T follicular helper cell (primary cell): ENCODE results near the gene CLRN2.

Source experiments
- DNase-seq: peaks from one replicate; pipeline ENCODE4 v3.0.0-alpha.2; 2020; ENCODE audit warnings: low read depth
- total RNA-seq, 2 experiments: gene quantifications; one replicate each; lab custom pipeline; 2026; lab: John Stamatoyannopoulos, UW

CLRN2 gene, protein sequence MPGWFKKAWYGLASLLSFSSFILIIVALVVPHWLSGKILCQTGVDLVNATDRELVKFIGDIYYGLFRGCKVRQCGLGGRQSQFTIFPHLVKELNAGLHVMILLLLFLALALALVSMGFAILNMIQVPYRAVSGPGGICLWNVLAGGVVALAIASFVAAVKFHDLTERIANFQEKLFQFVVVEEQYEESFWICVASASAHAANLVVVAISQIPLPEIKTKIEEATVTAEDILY
- 0 reads per million in 2 experiments for total RNA-seq

DNA sequence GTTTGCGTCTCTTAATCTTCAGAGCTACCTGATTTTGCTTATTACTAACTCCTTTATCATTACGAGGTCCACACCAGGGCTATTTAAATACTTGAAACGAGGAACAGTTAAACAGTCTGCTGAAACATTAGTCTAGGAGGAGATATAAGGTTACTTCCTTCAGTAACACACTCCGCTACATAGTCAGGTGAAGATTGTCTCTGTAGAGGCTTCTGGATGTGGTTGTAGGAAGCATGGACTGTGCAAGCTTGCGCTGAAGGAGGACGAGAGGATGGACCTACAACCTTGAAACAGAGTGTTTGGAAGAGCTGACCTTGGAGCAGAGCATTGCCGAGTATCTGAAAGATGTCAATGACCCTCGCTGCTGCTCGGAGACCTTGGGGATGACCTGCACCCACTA is at the start of gene CLRN2:
CLRN2 (plus strand) TSS at position 301 of the 400 bp plus-strand sequence. CDS start 102 bp downstream, outside the sequence.
- DNase-seq, result no peak

DNA sequence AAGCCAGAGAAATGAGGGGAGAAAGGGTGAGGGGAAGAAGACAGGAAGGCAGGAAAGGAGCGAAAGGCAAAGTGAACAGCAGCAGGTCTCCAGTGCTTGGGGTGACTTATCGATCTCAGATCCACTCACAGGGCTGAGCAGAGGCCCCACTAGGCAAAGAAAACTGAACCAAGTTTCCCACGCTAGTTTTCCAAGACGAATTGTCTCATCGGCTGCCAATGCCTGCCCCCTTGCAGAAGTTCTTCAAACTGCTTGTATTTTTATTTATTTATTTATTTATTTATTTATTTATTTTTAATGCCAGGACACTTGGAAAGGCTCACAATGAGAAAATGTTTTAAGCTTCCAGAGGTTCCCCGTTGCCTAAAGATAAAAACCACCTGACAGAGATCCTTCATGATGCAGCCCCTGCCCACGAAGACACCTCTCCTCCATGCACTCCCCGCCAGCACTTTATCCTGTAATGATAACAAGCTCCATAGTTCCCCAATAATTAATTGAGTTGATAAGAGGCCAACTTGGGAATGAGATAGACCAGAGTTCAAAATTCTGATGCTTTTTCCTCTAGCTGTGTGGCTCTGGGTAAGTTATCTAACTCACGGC is 46.2 kb upstream of the CLRN2 start:
- DNase-seq, result no peak

DNA sequence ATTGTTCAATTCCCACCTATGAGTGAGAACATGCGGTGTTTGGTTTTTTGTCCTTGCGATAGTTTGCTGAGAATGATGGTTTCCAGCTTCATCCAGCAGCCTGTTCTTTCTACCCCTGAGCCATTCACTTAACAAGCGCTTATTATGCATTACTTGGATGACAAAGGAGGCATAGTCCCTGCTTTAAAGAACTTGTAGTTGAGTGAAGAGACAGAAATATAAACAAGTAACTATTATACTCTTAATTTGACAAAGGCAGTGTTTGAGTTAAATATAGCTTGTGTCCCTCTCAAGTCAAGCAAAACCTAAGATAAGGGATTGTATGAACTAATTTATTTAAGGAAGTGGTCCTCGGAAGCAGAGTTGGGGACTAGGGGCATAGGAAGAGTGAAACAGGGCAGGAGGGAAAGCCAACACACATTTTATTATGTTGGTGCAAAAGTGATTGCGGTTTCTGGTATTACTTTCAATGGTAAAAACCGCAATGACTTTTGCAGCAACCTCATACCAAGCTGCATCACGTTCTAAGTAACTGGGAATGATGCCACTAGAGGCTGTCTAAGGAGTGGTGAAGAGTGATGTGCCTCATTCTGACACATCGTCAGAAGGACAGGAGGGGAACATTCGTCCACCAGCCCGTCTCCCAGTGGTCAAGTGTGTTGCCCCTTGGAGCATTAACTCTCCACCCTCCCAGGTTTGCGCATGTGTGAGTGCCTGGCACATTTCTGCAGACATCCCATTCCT is 44.9 kb upstream of the CLRN2 start:
- no peak for DNase-seq

DNA sequence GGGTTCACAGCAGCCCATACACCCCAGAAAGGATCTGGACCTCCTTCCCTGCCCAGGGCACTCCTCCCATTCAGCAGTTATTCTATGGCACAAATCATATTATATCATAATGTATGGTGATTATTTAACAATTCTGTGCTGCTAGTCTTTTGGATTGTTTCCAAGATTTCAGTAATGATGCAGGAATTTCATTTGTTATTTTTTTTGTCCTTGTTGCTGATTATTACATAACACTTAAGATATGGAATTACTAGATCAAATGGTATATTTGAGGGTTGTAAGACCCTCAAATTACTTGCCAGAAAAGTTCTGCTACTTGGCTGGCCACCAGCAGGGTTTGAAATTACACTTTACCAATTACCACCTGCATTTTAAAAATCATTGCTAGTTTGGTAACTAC is 39.5 kb upstream of the CLRN2 start:
- no peak for DNase-seq

DNA sequence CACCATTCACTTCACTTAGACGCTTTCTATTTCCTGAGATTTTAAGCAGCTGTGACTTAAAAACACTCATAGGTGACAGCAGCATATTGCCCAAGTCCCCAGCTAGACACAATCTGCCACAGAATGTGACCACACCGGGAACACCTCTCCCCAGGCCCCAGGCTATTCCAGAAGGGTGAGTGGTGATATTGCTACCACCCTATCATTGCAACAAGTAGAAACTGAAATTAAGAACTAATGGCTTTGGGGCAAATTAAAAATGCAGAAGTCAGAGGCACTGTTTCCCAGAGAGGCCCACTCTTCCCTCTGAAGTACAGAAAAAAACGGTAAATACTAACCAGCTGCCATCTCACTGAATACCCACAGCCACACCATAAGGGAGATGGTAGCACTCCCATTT is 38.1 kb upstream of the CLRN2 start:
- no peak for DNase-seq

DNA sequence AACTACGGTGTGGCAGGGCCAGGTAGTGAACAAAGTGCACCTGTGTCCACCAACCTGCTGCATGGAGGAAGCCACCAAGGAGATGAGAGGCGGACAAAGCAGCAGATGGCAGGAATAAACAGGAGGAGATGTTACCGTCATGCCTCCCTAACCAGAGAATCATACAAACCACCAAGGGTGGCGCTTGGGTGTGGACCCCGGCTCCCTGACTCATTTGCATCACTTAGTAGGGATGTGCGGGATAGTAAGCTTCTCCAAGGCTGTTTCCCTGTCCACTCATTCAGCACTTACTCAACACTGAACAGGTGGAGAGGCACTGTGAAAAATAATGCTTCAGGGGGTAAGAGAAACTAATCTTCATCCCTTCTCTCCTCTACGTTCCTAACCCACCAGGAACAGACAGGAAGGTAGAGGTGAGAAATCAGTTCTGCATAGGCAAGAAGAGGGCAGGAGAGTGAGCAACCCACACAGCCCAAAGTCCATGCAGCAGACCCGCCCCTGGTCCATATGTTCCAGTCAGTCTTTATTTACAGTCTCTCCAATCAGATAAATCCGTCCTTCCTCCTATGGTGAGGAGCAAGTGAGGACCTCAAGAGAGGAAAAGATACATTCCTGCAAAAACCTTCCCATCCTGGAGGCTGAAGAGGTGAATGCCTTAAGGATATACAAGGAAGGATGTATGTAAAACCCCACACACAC is 37.0 kb upstream of the CLRN2 start:
- no peak for DNase-seq

DNA sequence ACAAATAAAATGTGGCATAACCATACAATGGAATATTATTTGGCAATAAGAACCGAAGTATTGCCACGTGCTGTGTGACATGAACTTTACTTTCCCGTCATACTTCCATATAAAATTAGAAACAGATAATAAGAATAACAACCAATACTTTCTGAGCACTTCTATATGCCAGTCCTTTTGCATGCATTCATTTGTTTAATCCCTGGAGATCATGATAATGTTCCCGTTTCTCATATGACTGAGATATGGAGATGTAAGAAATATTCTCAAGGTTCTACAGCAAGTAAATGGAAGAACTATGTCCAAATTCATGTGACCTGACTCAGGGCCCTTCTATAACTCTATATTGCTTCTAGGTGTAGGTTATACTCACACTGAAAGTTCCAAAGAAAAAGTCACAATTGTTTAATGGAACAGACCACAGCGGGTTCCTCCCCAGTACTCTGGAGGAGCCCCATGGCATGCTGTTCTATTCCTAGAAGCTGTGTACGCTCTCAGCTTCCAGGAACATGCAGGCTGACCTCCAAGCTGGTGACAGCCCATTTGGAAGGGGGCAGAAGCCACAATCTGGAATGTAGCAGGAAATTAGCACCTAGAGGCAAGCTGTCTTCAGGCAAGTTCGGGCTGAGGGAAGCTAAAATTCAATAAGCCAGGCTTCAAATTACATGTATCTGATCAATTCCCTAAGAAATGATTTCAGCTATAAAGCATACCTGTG is 34.6 kb upstream of the CLRN2 start:
- DNase-seq, result no peak

DNA sequence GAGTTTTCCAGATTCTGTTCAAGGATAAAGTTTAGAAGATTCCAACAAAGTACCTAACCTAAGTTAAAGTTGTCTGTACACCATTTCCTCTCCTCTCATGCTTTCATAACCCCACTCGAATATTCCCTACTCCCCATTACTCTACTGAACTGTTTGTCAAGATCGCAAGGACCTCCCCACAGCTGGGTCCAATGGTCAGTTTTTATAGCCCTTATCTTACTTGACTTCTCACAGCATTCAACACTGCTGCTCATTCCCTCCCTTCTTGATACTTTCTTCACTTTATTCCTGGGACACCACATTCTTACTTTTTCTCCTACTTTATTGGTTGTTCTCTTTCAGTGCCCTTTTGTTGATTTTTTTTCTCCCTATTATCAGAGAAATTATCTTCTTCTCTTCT is 34.0 kb upstream of the CLRN2 start:
- DNase-seq, result no peak

DNA sequence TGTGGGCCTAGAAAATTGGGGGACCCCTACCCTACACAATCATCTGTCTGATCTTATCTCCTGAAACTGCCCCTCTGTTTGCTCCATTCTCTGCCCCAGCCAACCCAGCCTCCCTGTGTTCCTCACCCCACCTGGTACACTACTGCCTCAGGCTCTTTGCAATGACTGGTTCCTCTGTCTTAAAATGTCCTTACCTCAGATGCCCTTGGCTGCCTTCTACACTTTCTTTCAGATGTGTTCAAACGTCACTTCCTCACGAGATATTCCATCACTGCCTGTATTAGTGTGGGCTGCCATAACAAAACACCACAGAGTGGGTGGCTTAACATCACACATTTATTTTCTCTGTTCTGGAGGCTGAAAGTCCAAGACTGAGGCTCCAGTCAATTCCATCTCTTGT is 32.2 kb upstream of the CLRN2 start:
- no peak for DNase-seq

DNA sequence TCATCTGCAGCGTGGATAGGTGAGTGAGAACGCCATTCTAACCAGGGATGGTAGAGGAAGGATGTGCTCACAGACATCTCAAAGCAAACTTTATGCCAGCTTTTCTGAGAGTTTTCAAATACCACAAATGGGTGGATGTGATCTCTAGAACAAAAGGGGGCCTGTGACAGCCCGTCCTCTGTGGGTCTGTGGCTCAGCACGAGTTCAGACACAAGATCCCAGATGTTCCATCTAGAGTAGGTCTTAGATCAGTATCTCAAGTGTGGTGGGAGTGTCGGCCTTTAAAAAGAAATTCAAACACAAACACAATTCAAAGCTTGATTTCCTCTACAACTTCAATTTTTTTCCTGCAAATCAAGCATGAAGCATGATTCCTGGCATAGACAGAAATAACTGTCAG is 25.8 kb upstream of the CLRN2 start:
- no peak for DNase-seq

DNA sequence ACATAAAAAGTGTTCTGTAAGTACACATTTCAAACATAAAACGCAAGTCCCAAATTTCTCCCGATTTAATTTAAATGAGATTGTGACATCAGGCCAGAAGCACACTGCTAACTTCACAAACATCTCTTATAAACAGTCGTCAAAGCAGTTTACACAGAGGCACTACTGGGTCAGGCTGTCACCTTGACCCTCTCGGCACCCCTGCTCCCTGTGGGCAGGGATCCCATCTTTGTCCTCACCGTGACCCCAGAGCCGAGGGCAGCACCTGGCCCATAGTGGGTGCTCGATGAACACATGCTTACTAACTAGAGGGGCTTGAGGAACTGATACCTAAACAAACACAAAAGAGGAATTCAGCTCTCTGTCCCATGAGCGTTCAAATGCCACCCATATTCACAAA is 25.2 kb upstream of the CLRN2 start:
- DNase-seq, result no peak

DNA sequence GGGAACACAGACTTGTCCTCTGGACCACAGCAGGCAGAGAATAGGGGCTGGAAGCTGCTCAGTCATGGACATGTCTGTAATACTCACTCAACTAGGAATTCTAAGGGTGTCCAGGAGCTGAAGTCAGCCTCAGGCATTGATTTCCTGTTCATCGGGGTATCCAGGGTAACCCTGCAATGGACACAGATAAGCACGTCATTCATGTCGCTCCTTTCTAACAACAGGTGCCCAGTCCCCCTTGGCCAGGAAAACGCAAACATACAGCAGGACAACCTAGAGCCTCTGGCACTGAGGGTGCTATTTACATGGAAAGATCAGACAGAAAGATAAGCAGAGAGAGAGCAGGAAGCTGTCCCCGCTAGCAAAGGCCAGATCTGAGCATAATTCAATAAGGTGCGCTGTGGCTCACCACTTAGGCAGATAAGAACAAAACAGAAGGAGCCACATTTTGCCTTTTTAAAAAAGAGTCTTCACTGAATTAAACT is 24.3 kb upstream of the CLRN2 start:
- no peak for DNase-seq

DNA sequence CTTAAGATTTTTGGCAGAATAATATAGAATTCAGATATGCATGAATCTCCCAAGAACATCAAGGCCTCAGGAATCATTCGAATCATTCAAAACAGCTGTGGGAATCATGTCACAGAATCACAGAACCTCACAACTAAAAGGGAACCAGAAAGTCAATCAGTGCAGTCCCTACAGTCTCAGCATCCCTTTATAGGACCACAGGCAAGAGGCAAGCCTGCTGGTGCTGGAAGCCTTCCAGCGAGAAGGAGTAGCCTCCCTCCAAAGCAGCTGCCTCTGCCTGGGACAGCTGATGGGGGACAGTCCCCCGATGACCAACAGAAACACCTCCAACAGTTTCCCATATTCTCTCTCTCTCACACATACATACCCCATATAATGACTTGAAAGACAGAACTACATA is 23.8 kb upstream of the CLRN2 start:
- no peak for DNase-seq

DNA sequence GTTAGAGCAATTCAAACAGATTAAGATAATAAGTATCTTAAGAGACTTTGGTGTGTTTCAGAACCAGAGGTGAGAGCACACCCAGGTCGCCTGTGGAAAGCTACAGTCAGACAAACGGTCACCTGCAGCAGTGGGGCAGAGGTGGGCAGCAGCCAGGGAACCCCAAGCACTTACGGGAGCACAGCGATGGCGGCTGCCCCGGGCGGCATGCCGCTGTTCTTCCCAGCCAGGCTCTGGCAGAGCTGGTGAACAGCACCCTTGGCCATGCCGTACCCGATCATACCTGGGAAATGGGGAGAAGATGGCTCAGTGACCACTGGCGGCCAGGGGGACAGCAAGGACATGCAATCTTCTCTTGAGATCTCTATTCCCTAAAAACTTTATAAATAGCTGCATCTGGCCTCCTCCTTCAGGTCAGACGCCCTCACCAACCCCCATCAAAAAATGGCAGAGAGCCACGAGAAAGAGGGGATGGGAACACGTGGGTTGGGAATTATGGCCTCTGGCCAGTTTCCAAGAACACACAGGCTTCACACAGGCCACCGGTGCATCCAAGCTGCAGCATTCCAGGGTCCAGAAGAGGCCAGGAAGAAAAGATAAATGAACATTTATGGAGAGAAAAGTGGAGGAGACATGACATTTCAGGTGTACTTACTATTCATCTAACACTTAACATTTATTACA is 22.8 kb upstream of the CLRN2 start:
- no peak for DNase-seq

DNA sequence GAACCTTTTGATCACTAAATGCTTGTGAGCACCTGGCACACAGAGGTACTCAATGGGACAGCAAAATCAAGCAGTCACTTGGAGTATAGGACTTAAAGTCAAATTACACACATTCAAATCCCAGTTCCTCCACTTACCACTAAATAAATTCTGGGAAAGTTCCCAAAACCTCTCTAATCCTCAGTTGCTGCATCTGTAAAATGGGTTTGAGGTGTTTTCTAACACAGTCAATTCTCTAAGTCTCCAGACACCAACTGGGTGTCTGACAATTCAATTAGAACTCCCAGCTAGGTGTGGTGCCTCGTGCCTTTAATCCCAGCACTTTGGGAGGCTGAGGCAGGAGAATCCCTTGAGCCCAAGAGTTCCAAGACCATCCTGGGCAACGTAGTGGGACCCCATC is 22.1 kb upstream of the CLRN2 start:
- no peak for DNase-seq

DNA sequence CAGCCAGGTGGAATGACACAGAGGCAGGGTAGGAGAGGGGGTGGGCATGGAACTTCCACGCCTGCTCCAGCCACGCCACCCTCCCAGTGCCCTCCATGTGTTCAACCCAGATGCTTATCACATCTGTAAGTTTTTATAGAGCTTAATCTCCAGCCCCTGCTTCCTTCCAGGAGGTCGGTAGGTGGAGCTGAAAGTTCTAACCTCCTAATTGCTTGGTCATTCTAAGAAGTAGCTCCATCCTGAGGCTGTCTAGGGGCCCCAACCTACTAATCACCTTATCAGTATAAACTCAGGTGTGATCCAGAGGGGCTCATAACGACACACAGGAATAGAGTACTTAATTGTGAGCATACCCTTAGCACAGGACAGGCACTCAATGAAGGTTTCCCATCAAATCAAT is 21.3 kb upstream of the CLRN2 start:
- no peak for DNase-seq

DNA sequence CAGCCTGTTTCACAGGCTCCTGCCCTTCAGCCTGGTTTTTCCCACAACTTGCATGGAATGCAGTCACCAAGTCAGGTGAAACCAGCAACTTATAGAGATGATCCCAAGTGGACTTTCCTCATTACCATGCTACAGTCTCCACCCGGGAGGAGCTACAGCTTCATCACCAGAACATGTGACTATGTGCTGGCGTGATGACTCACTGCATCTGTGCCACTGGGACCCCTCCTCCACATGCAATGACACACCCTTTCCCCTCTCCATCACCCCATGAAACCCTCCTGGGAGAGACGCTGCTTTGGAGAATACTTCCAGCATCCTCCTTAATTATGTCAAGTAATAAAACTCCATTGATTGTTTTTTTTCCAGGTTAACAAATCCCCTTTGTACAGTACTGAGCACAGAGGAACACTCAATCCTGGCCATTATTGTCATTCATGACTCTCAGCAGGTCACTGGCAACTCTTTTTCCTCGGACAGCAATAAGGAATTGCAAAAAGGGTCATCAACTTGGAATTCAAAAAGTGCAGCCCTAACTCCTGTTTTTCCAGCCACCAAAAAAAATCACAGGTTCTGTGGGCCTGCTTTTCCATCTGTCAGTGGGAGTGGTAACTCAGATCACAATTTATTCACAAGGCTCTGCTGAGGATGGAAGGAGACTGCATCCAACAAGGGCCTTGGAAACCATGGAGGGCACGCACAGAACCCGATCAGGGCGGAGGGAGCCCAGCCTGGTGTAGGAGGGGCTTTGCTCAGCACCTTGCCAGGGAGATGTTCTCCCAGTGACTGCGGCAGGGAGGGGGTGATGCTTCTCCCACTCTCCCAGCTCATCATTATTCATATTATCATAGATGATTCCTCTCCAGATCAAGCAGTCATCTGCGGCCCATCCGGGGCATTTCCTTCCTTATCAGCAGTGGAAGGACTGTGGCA is 20.4 kb upstream of the CLRN2 start:
- no peak for DNase-seq

DNA sequence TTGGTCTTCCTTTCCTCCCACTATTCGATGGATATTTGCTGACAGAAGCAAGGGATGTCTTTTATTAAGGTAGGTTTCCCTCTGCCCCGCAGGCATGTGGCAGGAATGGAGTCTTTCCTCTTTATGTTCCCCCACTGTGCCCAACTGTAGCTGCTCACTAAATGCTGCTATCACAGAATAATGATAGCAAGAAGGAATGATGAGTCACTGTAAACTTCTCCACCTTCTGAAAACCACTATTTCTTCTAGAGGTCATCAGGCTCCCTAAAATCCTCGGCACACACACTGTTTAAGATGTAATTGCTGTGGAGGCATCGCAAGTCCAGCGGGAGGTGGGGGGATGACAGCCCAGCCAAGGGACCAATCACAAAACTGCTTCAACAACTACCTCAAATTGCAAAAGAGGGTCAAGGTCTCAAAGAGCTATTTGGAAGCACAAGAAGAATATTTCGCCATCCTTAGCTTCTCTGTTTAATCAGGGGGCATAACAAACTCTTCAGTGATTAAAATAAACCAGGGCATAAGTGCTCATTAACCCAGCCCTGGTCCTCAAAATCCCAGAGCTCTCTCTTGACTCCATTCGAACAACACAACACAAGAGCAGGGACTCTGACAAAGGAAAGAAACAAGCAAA is 17.0 kb upstream of the CLRN2 start:
- DNase-seq, result no peak

DNA sequence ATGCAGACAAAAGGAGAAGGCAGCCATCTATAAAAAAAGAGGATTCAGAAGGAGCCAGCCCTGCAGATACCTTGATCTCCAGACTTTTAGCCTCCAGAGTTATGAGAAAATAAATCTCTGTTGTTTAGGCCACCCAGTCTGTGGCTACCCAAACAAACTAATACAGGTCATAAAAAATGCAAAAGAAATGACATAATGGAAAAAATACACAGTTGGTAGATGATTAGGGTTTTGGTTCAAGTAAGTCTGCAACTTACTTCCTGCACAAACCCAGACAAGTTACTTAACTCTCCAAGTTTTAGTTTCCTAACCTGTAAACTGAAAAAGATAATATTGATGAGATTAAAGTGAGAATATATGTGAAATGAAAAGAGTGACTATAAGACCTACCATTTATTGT is 14.4 kb upstream of the CLRN2 start:
- no peak for DNase-seq

DNA sequence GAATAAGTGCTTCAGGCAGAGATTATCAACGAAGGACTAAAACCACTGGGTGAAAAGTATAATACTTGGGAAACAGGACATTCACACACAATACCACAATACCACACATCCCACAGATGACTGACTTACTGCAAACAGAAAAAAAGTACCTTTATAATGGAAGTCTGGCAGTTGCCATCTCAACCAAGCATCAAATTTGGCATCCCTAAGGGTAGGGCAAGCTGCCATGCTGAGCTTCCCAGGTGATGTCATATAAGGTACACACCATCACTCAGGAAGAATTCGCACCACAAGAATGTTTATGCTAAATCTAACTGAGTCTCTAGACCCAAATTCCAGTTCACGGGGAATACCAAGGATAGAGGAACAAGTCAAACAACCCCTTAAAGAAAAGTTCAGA is 12.2 kb upstream of the CLRN2 start:
- DNase-seq, result no peak
